ENCODE measurements around the gene PEX19. TPM values are rescaled to one million over a fixed set of nuclear protein-coding genes. Genes with fewer than 3 reads are reported as not detected.

Gene PEX19
- total RNA-seq, 6 donors from 2014 or later, result 28.3 to 69.1 (median 40.6) TPM

- Histone ChIP-seq H3K27ac (no peak overlapping the region), H3K4me1 (peaks cover 0 to 10% (median 4%) of the 10 kb centered on the region in 4 donors), H3K4me3 (no peak overlapping the region), H3K27me3 (no peaks in the 10 kb centered on the region), H3K36me3 (peaks cover 3 to 32% (median 8%) of the 10 kb centered on the region in 4 donors), H3K9me3 (no peaks in the 10 kb centered on the region)
- no peak for ATAC-seq (ENCODE audit: low FRiP score in 2 of 2)
- WGBS, 2 donors, result 96 to 100% methylated on average over 1 of the region's 1 CpG
- DNase-seq, result no peak
- no peak for TF ChIP-seq CTCF (IDR thresholded peaks at IDR 0.05)
These were observed 39.5 kb downstream of the PEX19 start for GRCh38 chr1:160245434-160245833.

GRCh38 chr1:160244209-160244608 is 40.7 kb downstream of the PEX19 start:
- DNase-seq (no peak), ATAC-seq (ENCODE audit: low FRiP score in 2 of 2) (no peak)
- Histone ChIP-seq H3K9me3 (no peaks in the 10 kb centered on the region), H3K36me3 (peaks cover 15 to 44% (median 19%) of the 10 kb centered on the region in 4 donors), H3K27me3 (no peaks in the 10 kb centered on the region), H3K4me1 (peaks cover 0 to 10% (median 4%) of the 10 kb centered on the region in 4 donors), H3K27ac (no peak overlapping the region), H3K4me3 (no peak overlapping the region)
- WGBS, 2 donors, result 72 to 74% methylated on average over 1 of the region's 1 CpG
- TF ChIP-seq CTCF (IDR thresholded peaks at IDR 0.05) (no peak), EP300 (IDR thresholded peaks at IDR 0.05) (no peak), POLR2AphosphoS5 (IDR thresholded peaks at IDR 0.05) (no peak), POLR2A (IDR thresholded peaks at IDR 0.05) (no peak)

GRCh38 chr1:160243767-160244166 is 41.2 kb downstream of the PEX19 start:
- DNase-seq (no peak), ATAC-seq (ENCODE audit: low FRiP score in 2 of 2) (no peak)
- Histone ChIP-seq H3K27me3 (no peaks in the 10 kb centered on the region), H3K9me3 (no peaks in the 10 kb centered on the region), H3K27ac (peak overlapping the region in 1 of 4 donors; percentile 12), H3K36me3 (peaks cover 17 to 49% (median 22%) of the 10 kb centered on the region in 4 donors), H3K4me3 (no peak overlapping the region), H3K4me1 (peaks cover 0 to 10% (median 4%) of the 10 kb centered on the region in 4 donors)
- no peak for TF ChIP-seq POLR2AphosphoS5 (IDR thresholded peaks at IDR 0.05)
- no peak for TF ChIP-seq CTCF (IDR thresholded peaks at IDR 0.05)
- TF ChIP-seq POLR2A (IDR thresholded peaks at IDR 0.05), result no peak
- TF ChIP-seq EP300 (IDR thresholded peaks at IDR 0.05), result no peak

GRCh38 chr1:160239582-160240299 is 45.2 kb downstream of the PEX19 start:
- ATAC-seq (ENCODE audit: low FRiP score in 2 of 2) (no peak), DNase-seq (peak in 1 of 2 donors; percentile 39)
- H3K36me3 ChIP-seq, result peaks cover 40 to 86% (median 50%) of the 10 kb centered on the region in 4 donors
- H3K9me3 ChIP-seq, result no peaks in the 10 kb centered on the region
- 97% methylated on average over 24 of the region's 24 CpGs for WGBS, 2 donors
- H3K27ac ChIP-seq, result no peak overlapping the region
- no peaks in the 10 kb centered on the region for H3K27me3 ChIP-seq
- no peak for TF ChIP-seq CTCF (IDR thresholded peaks at IDR 0.05)
- no peak for TF ChIP-seq EP300 (IDR thresholded peaks at IDR 0.05)
- TF ChIP-seq POLR2A (IDR thresholded peaks at IDR 0.05), result no peak
- TF ChIP-seq POLR2AphosphoS5 (IDR thresholded peaks at IDR 0.05), result no peak
- no peak overlapping the region for H3K4me3 ChIP-seq
- peaks cover 0 to 10% (median 4%) of the 10 kb centered on the region in 4 donors for H3K4me1 ChIP-seq

- no peak for TF ChIP-seq POLR2A (IDR thresholded peaks at IDR 0.05)
- TF ChIP-seq EP300 (IDR thresholded peaks at IDR 0.05), result no peak
- no peak for TF ChIP-seq POLR2AphosphoS5 (IDR thresholded peaks at IDR 0.05)
- TF ChIP-seq CTCF (IDR thresholded peaks at IDR 0.05), result no peak
- H3K27ac ChIP-seq, result no peak overlapping the region
- no peak for DNase-seq
These were observed 46.5 kb downstream of the PEX19 start for GRCh38 chr1:160238408-160238807.

More at GRCh38 chr1:160238408-160238807, 46.5 kb downstream of the PEX19 start:
- Histone ChIP-seq H3K27me3 (no peaks in the 10 kb centered on the region), H3K4me1 (peaks cover 0 to 7% (median 0%) of the 10 kb centered on the region in 4 donors), H3K4me3 (no peak overlapping the region), H3K9me3 (no peaks in the 10 kb centered on the region), H3K36me3 (peaks cover 34 to 94% (median 50%) of the 10 kb centered on the region in 4 donors)
- no peak for ATAC-seq (ENCODE audit: low FRiP score in 2 of 2)
- 70 to 88% methylated on average over 5 of the region's 5 CpGs for WGBS, 2 donors
